Measurements from ENCODE around the gene GRM4. TPM values are rescaled to one million over a fixed set of nuclear protein-coding genes. Genes with fewer than 3 reads are reported as not detected.

GRM4 gene
- total and polyA plus RNA-seq, 9 of the 15 experiments (the other 6 are each of a cell fraction or from before 2014, with no cell fraction given): 0.18 TPM; not detected in 8

DNA sequence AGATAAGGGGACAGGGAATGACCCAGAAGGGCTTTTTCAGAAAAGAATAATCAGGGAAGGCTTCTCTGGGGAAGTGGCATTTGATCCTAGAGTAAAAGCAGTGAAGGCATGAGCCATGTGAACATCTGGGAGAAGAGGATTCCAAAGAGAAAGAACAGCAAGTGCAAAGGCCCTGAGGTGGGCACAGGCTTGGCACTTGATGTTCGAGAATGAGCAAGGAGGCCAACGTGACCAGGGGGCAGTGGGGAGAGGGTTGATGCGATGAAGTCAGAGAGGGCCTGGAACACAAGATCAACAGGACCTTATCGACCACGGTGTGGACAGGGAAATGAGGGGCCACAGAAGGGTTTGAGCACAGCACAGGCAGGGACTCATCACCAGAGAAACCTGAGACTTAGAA is 5.8 kb downstream of the GRM4 start:
- H3K27ac ChIP-seq (ENCODE audit: extremely low read depth, low read depth, low read length): no peak overlapping the region
- TF ChIP-seq XRCC5 (IDR thresholded peaks at IDR 0.05; ENCODE audit: low read depth, low read length) (no peak), TOE1 (IDR thresholded peaks at IDR 0.05; ENCODE audit: borderline replicate concordance) (no peak), TOE1 (CRISPR knock-in tag; IDR thresholded peaks at IDR 0.05; ENCODE audit: borderline replicate concordance, low read depth) (no peak), PTTG1 (tag; IDR thresholded peaks at IDR 0.05; ENCODE audit: low read depth) (no peak), ZNF79 (CRISPR knock-in tag; IDR thresholded peaks at IDR 0.05; ENCODE audit: low read depth) (no peak), MEF2D (tag; conservative IDR thresholded peaks at IDR 0.05; ENCODE audit: low read depth) (no peak), RBM34 (IDR thresholded peaks at IDR 0.05; ENCODE audit: borderline replicate concordance, insufficient read depth, low read length) (no peak), MAZ (CRISPR knock-in tag; conservative IDR thresholded peaks at IDR 0.05 in 1 of 2, IDR thresholded peaks at IDR 0.05 in 1 of 2) (no peak), ZNF644 (tag; IDR thresholded peaks at IDR 0.05; ENCODE audit: low read depth) (no peak), ARNT (IDR thresholded peaks at IDR 0.05) (no peak)
- 0% methylated on average over 5 of the region's 5 CpGs for WGBS (ENCODE audit: insufficient coverage, low coverage, missing lambda C conversion rate)
- H2AFZ ChIP-seq (ENCODE audit: low read depth, low read length): no peak overlapping the region
- no peak overlapping the region for H3K9ac ChIP-seq (ENCODE audit: insufficient read depth in 1 of 2, low read depth in 2 of 2, low read length in 2 of 2)
- no peak for DNase-seq (ENCODE audit: extremely low read depth in 1 of 4, low spot score in 3 of 4)
- no peak for FAIRE-seq
- no TSS peak for BruUV-seq (replicated peaks)
- no peaks in the 10 kb centered on the region for H3K9me1 ChIP-seq (ENCODE audit: control insufficient read depth, insufficient read depth, low read length)
- POLR2A ChIA-PET: interaction anchor here (0.8 kb wide), 1 partner anchor 11 kb away, joined by 3 read pairs; no protein-coding TSS in a partner anchor
- CTCF ChIA-PET (ENCODE audit: low intra/inter-chr PET ratio): no interaction called here
- intact Hi-C loops (cut with micrococcal nuclease): loop anchor here (10.0 kb wide), 1 partner anchor 285 kb away; no protein-coding TSS in a partner anchor
- peaks cover 33 to 67% of the 10 kb centered on the region in 2 experiments; a peak in 4 of 5 replicates for H3K27me3 ChIP-seq (ENCODE audit: control insufficient read depth in 2 of 2, insufficient read depth in 2 of 2, low read length in 2 of 2)
- H4K20me1 ChIP-seq (replicated peaks; ENCODE audit: control insufficient read depth, insufficient read depth, low read length): peaks cover 13% of the 10 kb centered on the region
- H3K9me3 ChIP-seq (replicated peaks; ENCODE audit: control insufficient read depth, insufficient read depth, low read depth, low read length): no peaks in the 10 kb centered on the region
- H3K4me2 ChIP-seq (ENCODE audit: insufficient read depth, low read length): no peak overlapping the region
- no peak for ATAC-seq
- peaks cover 0 to 32% of the 10 kb centered on the region in 2 experiments; a peak in 2 of 5 replicates for H3K4me1 ChIP-seq (replicated peaks in 1 of 2; ENCODE audit: control insufficient read depth in 2 of 2, insufficient read depth in 2 of 2, low read length in 2 of 2)
- in situ Hi-C loops (cut with MboI): no loop called here
- H3K79me2 ChIP-seq (ENCODE audit: control insufficient read depth, insufficient read depth, low read length): no peaks in the 10 kb centered on the region
- no peak overlapping the region for H3K4me3 ChIP-seq
- H3K36me3 ChIP-seq (ENCODE audit: control insufficient read depth, insufficient read depth, low read length): no peaks in the 10 kb centered on the region
